Stimulated activated CD8-positive, alpha-beta memory T cell treated with anti-CD3 and anti-CD28 coated beads, Interleukin-15, amount 100 ng/mL, for 4 hours (primary cell): ENCODE results near the gene KAZALD1.
A peak's percentile ranks its signal among the peaks of the same experiment; 100 is the strongest.

Experiments
- DNase-seq, 2 donors: peaks; one replicate each; pipeline ENCODE4 v3.0.0-alpha.2; 2020; ENCODE audit warnings: low read depth in 2 of 2

The KAZALD1 gene

DNA sequence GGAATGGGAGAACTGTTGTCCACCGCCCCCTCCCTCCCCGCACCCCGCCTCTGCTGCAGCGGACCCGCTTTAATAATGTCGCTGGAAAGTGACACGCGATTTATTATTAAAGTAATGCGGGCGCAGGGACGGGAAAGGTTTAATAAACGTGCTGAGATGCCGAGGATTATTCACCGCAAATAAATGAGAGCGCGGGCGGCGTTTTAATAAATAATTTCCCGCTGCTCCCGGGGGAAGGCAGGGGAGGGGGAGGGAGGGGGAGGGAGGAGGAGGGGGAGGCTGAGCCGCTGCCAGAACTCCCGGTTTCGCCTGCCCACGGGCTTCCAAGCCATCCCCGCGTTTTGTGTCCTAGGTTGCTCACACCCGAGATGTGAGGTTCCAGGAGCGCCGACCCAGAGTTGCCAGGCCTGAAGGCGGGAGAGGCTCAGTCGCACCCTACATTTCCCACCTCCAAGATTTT is 5.1 kb downstream of the KAZALD1 start:
- DNase-seq, result no peak

DNA sequence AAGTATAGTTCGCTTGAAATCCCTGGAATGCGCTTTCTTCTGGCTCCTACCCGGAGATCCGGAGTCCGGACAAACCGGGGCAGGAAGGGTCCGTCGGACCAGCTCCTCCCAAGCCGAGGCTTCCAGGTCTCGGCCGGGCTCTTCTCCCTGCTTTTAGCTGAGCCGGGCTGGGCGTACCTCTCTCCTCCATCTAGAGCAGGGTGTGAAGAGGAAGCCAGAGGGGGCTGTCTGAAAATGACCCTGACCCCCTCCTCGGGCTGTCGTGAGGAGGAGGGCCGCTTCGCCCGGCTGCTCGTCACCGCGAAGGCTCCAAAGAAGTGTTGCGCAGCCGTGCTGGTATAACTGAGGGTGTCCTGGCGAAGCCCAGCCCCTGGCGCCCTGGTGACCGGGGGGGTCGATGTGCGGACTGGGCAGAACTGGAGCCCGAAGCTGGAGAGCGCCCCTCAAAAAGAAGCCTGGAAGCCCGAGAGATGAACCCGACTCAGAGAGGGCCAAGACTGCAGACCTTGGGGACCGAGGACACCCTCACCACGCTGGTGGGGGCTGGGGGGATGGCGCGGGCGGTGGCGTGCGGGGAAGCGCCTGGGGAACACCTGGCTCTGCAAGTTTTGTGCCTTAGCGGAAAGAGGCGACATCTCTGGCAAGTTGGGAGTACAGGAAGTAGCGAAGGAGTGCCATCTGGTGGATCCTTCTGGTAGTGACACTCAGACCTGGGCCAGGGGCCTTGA is 5.7 kb downstream of the KAZALD1 start:
- DNase-seq, result peak; percentile 34 to 54

DNA sequence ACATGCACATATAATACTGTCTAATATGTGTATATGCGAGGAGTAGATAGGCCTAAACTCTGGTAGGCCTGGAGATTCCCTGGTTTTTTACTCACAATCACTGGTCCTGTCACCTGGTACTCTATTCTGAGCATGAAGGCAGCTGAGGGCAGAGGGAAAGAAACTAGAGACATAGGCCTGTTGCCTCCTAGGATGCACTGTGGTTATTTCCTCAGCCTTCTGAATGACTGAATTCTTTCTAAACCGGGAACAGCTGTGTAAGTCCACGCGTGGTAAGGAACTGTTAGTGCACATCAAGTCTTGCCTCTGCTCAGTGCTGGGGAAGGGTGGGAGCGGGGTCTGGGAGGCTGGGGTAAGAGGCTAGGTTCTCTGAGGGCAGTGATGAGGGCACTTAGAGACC is 7.7 kb downstream of the KAZALD1 start:
- DNase-seq, result no peak

DNA sequence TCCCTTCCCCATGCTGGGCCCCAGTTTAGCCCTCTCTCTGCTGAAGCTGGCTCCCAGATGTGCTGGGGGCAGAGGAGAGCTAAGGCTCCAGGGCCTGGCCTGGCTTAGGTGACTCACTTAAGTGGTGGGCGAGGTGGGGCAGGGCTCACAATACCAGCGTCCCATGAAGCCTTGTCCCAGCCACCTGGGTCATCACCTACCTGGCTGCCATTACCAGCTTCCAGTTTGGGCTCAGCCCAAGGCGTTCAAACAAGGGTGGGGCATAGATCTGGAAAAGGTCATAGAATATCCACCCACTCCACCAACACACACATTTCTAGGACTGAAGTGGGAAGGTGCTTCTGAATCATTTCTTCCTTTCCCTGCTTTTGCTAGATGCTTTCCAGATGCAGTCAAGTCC is 8.3 kb downstream of the KAZALD1 start:
- no peak for DNase-seq

DNA sequence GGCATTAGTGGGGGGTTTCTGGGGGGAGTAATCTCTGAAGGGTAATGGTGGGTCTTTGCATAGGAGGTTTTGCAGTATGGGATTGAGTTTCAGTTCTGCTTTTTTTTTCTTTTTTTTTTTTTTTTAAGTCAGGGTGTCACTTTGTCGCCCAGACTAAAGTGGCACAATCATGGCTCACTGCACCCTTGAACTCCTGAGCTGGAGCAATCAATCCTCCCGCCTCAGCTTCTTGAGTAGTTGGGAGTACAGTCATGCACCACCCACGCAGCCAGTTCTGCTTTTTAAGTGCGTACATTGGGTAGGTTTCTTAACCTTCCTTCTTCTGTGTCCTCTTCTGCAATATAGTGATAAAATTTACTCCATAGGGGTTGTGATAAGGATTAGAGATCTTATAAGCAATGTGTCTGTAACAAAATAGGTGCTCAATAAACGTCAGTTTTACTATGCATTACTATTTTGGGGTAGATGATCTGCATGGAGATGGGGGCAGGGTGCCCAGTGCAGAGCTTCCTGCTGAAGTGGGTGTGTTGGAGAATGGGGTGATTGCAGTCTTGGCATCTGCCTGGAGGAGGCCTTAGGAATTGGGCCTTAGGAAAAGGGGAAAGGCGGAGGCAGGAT is 9.6 kb downstream of the KAZALD1 start:
- no peak for DNase-seq

DNA sequence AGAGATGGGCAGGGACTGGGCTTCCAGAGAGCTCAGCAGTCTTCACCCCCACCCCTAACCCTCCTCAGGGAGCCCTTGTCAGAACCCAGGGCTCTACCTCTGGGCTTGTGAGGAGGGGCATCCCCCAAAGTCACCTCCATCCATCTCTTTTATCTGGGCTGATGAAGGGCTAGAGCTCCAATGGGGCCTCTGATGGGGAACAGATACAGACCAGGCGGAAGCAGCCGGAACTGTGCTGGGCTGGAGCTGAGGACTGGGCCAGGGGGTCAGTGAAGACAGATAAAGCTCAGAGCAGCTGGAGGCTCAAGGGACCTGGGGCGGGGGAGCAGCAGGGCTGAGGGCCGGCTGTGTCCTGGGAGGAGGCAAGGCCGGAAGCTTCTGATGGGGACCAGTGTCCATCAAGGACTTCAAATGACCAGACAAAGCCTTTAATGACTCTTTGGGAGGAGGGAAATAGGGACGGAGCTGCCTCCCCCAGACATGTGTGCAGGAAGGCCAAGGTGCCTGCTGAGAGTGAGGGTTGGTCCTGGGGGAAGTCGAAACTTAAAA is 10.2 kb downstream of the KAZALD1 start:
- no peak for DNase-seq

DNA sequence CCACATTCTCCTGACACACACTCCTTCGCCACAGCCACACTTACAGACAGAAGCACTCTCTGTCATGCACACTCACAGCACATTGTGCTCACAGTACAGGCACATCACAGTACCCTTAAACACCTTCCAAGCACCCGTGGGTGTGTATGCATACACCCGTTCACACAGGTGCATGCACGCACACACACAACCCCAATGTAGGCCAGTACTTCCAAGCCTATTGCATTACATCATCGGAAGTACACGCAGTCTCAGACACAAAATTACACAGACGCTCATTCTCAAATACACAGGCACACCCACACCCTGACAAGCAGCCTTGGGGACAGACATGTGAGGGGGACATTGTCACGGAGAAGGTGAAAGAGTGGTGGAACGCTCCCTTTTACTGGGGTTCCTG is 11.1 kb downstream of the KAZALD1 start:
- no peak for DNase-seq

DNA sequence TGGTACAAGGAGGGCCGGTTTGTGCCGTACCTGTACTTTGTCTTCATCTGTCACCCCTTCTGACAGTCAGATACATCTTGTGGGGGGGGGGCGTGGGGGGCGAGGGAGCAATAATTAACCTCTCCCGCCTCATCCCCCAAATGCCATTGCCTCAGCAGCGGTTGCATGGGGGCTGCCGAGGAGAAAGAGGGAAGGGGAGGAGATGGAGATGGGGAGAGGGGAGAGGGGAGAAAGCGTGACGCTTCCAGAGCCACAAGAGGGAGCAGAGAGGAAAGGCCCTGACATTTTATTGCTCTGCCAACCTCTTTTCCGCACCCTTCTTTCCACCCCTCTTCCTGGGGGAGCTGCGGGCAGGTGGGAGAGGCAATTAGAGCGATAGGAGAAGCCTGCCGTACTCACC is 11.8 kb downstream of the KAZALD1 start:
- DNase-seq, result no peak

DNA sequence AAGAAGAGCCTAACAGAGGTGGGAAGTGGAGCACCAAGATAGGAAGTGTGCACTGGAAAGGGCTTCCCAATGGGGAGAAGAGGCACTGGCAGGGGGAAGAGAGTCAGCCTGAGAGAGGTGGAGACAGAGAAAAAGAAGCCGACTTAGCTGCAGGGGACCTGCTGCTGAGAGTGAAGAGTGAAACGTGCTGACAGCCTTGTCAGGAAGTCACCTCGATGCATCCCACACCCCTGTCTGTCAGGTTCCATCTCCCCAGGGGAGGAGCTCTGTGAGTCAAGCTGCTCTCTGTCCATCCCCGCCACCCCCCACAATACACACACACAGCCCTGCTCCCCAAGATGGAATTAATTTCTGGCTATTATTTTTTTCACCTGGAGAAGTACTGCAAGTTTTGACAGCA is 14.0 kb downstream of the KAZALD1 start:
- no peak for DNase-seq

DNA sequence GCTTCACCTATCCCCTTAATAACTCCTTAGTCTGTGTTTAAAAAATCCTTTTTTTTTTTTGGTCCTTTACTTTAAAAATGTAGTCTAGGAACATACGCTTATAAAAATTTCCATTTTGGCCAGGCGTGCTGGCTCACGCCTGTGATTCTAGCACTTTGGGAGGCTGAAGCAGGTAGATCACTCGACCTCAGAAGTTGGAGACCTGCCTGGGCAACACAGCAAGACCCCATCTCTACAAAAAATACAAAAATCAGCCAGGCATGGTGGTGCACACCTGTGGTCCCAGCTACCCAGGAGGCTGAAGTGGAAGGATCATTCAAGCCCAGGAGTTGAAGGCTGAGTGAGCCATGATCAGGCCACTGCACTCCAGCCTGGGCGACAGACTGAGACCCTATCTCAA is 14.8 kb downstream of the KAZALD1 start:
- no peak for DNase-seq

DNA sequence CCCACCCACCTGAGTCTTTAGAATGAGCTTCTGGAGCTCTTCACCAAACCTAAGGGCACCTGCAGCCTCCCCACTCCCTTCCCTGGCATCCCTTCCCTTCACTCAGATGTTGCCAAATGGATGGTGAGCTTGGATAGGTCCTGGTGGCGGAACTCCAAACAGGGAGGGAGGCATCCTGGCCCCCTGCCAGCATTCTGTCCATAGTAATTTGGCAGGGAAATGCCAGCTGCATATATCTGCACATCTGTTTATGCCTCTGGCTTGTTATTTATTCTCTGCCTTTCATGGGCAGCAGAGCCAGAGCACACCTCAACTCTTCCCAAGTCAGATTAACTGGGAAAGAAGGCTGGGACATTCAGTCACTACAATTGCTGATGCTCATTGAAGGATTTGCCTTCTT is 18.1 kb downstream of the KAZALD1 start:
- DNase-seq, result no peak

DNA sequence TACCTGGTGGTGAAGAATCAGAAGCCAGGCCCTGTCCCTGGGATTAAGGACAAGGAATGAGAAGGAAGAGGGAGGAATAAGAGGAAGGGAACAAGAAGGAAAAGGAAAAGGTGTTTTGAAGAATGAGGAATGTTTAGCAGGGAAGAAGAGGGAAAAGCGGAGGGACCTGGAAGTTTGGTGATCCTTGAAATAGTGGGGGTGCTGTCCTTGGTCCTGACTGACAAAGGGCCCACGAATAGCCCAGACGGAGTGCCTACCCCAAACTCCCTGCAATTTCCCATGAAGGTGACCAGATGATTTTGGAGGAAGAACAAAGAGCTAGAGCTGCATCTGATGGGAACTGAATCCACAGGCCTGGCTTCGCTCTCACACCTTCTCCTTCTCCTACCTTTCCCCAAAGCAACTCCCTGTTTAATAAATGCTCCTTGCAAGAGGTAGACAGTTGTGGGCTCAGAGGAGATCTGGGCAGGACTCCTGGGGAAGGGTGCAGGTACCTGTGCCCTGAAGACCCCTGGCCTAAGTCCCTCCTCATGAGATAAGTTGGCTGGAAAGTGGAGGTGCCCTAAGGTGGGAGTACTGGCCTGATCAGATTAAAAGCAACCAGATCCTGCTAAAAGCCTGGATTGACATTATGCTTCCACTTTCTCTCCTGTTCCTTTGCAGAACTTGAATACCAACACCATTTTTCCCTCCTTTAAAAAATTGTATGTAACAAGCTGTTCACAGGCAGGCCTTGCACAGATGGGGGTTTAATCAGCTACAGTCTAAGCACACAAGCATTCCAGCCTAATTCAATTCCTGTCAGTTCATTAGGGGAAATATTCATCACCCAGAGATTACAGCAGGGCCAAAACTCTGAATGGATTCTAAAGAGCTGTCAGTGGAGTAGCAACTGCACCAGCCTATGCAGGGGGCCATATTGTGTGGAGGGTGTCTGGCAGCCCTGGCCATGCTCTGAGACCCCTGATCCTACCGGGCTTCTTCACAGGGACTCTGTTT is 19.4 kb downstream of the KAZALD1 start:
- DNase-seq, result no peak

DNA sequence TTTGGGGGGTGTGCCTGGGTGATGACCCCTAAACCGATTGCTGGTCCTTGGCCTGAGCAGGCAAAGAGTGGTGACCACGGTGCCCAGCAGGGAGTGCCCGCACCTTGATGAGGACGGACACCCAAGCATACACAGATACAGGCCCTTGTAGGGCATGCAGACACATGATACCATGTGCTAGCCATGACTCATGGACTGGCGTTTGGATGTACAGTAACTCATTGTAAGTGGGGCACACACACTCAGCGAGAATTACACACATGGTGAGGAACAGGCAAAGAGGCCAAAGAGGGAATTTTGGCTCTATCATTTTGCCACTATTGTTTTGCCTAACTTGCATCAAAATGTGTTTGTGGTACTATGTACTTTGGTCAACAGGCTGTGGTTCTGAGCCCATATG is 24.1 kb downstream of the KAZALD1 start:
- DNase-seq, result no peak

DNA sequence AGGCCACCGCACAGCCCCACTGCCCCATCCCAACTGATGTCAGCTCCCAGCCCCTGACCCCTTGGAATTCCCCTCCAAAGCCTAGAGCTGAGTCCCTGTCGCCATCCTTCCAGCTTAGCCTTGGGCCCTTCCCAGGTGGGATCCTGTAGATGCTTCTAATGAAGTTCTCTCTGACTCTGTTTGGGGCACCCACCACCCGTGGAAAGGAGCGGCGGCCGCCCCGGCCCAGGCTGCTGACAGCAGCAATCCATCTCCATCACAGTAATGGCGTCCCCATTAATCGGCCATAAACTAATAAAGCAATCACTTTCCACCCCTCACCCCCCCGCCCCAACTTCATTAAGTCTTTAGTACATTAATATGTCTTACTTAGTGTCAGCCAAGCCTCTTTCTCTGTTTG is 25.6 kb downstream of the KAZALD1 start:
- no peak for DNase-seq

DNA sequence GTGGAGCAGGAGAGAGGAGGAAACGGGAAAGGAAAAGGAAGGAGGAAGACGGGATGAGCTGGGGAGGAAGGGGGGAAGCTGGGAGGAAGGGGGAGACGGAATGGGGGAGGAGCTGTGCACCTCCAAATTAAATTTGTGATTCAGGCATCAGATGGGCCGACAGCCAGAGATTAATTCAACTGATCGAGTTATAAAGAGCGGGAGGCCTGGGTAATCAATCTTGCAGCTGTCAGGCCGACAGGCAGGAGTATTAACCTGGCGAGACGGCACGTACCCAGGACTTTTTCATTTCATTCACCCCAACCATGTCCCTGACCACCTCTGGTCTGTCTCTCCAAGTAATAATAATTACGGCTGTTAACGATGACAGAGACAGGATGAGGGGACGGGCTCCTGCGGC is 26.2 kb downstream of the KAZALD1 start:
- no peak for DNase-seq

DNA sequence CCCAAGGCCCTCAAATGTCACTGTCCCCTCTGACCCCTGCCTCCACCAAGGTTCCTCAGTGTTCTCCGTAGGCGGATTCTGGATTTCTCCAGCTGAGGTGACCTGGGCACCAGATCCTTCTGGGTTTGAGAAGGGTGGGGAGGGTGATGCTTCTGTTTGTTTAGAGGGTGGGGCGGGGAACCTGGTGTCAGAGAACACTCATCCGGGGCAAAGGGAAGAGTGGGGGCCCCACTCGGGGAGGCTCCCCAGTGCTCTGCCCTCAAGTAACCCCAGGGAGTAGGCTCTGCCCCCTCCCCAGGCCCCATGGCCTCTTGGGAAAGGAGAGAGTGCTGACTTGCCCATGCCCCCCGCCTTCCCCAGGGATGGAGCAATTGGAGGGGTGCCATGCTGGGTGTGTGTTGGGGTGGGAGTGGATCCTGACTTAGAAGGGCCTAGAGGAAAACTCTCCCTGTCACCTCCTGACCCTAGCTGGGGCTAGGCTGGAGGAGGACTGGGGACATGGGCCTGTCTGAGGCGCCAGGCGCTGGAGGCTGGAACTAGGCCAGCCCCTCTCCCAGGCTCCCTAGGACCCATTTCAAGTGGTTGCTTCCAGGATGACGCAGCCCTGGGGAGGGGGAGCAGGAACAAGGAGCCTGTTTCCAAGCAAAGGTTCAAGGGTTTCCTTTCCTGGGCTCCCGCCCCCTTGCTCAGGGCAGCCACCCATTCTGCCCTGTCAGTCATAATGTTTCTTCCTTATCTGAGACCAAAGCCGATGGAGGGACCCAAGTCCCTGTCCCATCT is 27.9 kb downstream of the KAZALD1 start:
- no peak for DNase-seq

DNA sequence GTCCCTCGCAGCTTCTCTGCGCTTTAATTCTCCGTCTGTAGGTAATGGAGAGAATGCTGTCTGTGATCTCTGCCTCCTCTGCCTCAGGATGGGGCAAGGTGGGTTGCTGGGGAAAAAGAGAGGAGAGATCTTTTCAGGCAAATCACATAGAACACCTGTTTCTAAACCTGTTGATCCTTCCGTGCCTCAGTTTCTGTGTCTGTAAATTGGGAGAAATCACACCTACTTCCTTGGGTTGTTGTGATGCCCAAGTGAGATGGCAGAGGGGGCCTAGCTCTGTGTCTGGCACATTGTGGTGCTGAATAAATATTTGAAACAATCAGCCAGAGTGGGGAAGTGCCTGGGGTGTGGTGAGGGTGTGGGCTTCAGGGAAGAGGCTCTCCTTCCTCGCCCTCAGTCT is 28.8 kb downstream of the KAZALD1 start:
- DNase-seq, result no peak

DNA sequence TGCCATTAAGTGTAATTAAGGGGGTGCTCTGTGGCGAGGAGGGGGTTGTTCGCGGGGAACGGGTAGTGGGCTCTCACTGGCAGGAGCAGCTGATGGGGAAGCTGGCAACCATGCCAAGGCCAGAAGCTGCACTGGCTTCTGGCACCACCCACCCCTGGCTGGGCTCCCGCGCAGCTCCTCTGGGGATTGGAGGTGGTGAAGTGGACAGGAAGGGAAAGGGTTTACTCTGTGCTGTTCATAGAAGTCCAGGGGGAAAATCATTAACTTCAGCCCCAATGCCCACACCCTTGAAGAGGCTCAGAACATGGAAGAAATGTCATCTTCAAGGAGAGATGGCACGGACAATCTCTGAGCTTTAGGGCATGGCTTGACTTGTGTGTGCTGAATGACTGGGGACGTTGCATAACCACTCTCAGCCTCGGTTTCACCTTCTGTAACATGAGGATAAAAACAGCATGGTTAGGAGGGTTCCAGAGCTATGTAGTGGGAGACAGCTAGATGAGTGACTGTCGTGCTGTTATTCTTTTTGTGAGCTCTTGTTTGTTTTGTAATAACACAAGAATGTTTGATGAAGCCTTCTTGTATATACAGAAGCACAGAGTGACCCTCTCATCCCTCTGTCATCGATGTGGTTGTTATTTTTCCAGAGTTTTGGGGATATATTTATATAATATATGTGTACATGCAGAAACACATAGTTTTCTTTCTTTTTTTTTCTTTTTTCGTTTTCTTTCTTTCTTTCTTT is 29.9 kb downstream of the KAZALD1 start:
- DNase-seq, result no peak

DNA sequence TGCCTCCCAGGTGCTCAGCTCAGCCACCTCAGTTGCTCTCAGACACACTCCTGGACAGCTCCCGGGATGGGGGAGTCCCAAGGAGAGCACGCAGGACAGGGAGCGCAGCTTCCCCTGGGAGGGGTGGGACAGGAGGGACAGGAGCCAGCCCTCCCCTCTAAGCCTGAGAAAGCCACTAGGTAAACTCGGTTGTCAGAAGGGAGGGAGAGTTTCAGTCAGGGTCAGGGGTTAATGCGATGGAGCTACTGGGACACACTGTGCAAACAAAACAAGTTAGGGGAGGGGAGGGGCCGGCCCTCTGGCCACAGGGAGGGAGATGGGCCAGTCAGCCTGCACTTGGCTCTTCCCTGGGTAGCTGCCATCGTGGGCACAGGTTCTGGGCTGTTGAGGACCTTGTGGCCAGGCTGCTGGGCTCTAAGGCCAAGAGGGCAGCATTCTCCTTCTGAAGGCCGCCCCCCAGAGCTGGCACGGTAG is 31.1 kb downstream of the KAZALD1 start:
- no peak for DNase-seq

DNA sequence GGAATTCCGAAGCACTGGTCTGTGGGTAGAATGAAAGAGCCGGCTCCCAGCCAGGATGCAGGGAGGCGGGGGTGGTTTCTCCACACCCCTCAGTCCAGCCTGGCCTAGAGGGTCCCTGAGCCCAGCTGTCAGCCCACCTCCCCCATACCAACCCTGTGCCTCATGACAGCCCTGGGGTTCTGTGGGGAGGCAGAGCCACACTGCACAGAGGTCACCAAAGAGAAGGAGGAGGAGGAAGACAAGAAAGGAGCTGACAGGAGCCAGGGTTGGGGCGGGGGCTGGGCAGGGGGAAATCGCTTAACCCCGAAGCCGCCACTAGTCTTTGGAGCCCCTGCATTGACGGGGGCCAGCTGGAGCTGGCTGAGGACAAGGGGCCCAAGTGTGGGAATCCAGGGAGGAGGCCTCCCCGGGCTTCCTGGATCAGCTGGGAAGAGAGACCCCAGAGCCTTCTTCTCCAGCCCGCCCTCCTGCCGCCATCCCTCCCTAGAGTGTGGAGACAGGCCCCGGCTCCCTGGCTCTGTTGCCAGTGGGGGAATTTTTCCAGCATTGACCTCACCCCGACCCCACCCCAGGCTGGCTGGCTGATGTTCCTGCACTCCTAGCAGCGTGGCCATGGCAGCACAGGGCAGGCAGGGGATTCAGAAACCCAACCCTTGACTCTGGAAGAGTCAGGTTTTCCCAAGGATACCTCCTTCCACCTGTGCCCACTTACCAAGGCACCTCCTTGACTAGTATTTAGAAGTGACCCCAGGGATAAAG is 32.5 kb downstream of the KAZALD1 start:
- no peak for DNase-seq
